Lower lobe of right lung (tissue), 2 donors: ENCODE results near the gene MPZL2. TPM values are rescaled to one million over a fixed set of nuclear protein-coding genes. Genes with fewer than 3 reads are reported as not detected.
A peak's percentile ranks its signal among the peaks of the same experiment; 100 is the strongest.
"Not testable (repeated sequence)": the region's sequence is repeated elsewhere in the genome, so short reads cannot be mapped to it uniquely, and the experiment has no call there.

Source experiments
- ATAC-seq, 2 donors: fragments of 200-7000 bp; cut with Tn5 transposase; one replicate each; pipeline ENCODE4 v1.9.1; 2020 to 2022; ENCODE audit warnings: mild to moderate bottlenecking in 2 of 2, moderate library complexity in 2 of 2
- DNase-seq: peaks from one replicate; pipeline ENCODE4 v3.0.0-alpha.2; 2020
- H3K27ac ChIP-seq: fragments of 200-600 bp; one replicate; pipeline ENCODE4 v1.8.0; 2022
- H3K27me3 ChIP-seq: fragments of 200-600 bp; one replicate; pipeline ENCODE4 v1.8.0; 2022; ENCODE audit warnings: low read depth
- H3K36me3 ChIP-seq: fragments of 200-600 bp; one replicate; pipeline ENCODE4 v1.8.0; 2022; ENCODE audit warnings: mild to moderate bottlenecking
- H3K4me1 ChIP-seq: fragments of 200-600 bp; one replicate; pipeline ENCODE4 v1.8.0; 2022
- H3K4me3 ChIP-seq: fragments of 200-600 bp; one replicate; pipeline ENCODE4 v1.8.0; 2022; ENCODE audit warnings: mild to moderate bottlenecking
- H3K9me3 ChIP-seq: fragments of 200-600 bp; one replicate; pipeline ENCODE4 v1.8.0; 2022
- intact Hi-C: fragments of 100-400 bp; cut with DNase I; formaldehyde crosslinking; loops from one replicate; pipeline ENCODE4 v1.11.0; 2022
- total RNA-seq: library from RNA; stranded (reverse); fragmentation: NEBNext Ultra II Directional; extraction: Animal tissue kit (Norgen Biotek cat#: 25700); gene quantifications from one replicate; pipeline ENCODE4 v1.2.1, GENCODE V29; 2021
- TF ChIP-seq, protein P1 (sequence below): fragments of 200-600 bp; IDR thresholded peaks from one replicate; pipeline ENCODE4 v1.8.0; 2022; ENCODE audit warnings: antibody characterized with exemption, mild to moderate bottlenecking
- donor health status: DM: no; HTN: yes; CAD: no; lungs with severe emphysema.

Gene MPZL2
- total RNA-seq, 1 donor from 2014 or later = 85.3 TPM

DNA sequence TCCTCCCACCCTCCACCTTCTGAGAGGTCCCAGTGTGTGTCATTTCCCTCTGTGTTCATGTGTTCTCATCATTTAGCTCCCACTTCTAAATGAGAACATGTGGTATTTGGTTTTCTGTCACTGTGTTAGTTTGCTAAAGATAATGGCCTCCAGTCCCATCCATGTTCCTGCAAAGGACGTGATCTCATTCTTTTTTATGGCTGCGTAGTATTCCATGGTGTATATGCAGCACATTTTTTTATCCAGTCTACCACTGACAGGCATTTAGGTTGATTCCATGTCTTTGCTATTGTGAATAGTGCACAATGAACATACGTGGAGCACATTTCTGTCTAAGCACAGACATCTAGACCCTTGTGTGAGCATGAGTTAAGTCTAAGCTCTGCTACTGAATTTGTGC lies 46.2 kb upstream of the MPZL2 start:
- TF ChIP-seq, protein P1, sequence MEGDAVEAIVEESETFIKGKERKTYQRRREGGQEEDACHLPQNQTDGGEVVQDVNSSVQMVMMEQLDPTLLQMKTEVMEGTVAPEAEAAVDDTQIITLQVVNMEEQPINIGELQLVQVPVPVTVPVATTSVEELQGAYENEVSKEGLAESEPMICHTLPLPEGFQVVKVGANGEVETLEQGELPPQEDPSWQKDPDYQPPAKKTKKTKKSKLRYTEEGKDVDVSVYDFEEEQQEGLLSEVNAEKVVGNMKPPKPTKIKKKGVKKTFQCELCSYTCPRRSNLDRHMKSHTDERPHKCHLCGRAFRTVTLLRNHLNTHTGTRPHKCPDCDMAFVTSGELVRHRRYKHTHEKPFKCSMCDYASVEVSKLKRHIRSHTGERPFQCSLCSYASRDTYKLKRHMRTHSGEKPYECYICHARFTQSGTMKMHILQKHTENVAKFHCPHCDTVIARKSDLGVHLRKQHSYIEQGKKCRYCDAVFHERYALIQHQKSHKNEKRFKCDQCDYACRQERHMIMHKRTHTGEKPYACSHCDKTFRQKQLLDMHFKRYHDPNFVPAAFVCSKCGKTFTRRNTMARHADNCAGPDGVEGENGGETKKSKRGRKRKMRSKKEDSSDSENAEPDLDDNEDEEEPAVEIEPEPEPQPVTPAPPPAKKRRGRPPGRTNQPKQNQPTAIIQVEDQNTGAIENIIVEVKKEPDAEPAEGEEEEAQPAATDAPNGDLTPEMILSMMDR = no peak
- ATAC-seq = no peak
- no peak for DNase-seq
- intact Hi-C loops = no loop called here
- H3K4me1 ChIP-seq = peaks cover 2% of the 10 kb centered on the region
- no peaks in the 10 kb centered on the region for H3K27me3 ChIP-seq
- no peak overlapping the region for H3K4me3 ChIP-seq
- H3K36me3 ChIP-seq = no peaks in the 10 kb centered on the region
- H3K9me3 ChIP-seq = no peaks in the 10 kb centered on the region
- H3K27ac ChIP-seq = no peak overlapping the region

DNA sequence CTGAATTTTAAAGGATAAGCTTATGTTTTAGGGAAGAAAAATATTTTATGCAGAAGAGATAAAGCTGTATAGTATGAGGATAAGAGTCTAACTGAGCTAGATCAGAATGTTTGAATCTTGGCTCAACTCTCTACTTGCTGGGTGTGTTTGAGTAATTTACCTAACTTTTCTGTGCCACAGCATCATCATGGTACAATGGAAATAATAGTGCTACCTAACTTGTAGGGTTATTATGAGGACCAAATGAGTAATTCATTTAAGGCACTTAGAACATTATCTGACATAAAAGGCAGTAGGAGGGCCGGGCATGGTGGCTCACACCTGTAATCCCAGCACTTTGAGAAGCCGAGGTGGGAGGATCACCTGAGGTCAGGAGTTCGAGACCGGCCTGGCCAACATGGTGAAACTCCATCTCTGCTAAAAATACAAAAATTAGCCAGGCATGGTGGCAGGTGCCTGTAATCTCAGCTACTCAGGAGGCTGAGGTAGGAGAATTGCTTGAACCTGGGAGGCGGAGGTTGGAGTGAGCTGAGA lies 45.0 kb upstream of the MPZL2 start:
- H3K4me3 ChIP-seq, H3K36me3 ChIP-seq, H3K9me3 ChIP-seq, H3K27me3 ChIP-seq, H3K27ac ChIP-seq, DNase-seq, H3K4me1 ChIP-seq, intact Hi-C loops, ATAC-seq: not testable (repeated sequence)

DNA sequence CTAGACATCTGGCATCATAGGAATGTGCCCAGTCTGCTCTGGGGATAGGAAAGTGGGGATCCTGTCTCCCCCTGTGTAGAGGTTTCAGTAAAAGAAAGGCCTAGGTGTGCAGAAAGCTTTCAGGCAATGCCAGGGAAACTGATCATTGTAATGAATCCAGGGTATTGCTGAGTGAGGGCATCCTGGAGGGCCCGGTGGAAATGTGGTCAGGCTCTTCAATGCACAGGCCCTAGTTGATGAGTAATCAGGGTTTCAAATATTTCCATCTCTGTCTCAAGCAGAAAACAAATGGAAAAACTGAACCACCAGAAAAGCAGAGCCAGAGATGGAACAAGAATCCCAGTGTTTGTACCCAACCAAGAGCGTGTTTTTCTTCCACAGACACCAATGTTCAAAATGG lies 42.5 kb upstream of the MPZL2 start:
- Histone ChIP-seq H3K27me3 (no peaks in the 10 kb centered on the region), H3K27ac (no peak overlapping the region), H3K4me3 (peak overlapping the region; percentile 5), H3K4me1 (no peaks in the 10 kb centered on the region), H3K36me3 (no peaks in the 10 kb centered on the region), H3K9me3 (no peaks in the 10 kb centered on the region)
- intact Hi-C loops = no loop called here
- ATAC-seq = no peak
- TF ChIP-seq, protein P1 = no peak
- no peak for DNase-seq

DNA sequence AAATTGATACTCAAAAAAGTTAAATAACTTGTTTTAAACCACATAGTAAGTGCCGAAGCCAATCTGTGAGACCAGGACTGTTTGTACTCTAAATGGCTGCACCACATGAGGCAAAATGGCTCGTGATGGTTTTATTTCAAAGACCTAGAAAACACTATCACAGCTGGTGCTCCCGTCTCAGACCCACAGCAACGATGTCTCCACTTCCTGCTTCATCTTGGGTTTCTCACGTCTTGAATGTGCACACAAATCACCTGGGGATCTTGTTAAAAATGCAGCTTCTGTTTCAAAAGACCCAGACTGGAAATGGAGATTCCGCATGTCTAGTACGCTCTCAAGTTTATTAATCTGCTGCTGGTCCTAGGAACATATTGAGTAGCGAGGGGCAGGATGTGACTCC lies 41.6 kb upstream of the MPZL2 start:
- Histone ChIP-seq H3K9me3 (no peaks in the 10 kb centered on the region), H3K27me3 (no peaks in the 10 kb centered on the region), H3K36me3 (no peaks in the 10 kb centered on the region), H3K27ac (no peak overlapping the region), H3K4me3 (peak overlapping the region; percentile 33), H3K4me1 (no peaks in the 10 kb centered on the region)
- DNase-seq (no peak), ATAC-seq (peak in 1 of 2 donors; percentile 32)
- TF ChIP-seq, protein P1 = no peak
- intact Hi-C loops = no loop called here

DNA sequence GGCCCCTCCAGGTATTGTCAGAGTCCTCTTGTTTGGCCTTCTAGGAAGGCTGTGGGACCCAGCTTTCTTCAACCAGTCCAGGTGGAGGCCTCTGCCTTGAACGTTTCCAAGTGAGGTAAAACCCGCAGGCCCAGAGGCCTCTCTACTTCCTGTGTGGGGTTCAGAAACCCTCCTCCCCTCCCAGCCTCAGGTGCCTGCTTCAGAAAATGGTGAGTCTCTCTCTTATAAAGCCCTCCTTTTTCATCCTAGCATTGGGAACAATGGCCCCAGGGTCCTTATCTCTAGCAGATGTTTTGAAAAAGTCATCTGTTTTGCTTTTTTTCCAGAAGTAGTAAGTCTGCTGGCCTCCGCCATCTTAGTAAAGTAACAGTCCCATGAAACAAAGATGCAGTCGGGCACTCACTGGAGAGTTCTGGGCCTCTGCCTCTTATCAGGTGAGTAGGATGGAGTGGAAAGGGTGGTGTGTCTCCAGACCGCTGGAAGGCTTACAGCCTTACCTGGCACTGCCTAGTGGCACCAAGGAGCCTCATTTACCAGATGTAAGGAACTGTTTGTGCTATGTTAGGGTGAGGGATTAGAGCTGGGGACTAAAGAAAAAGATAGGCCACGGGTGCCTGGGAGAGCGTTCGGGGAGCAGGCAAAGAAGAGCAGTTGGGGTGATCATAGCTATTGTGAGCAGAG lies 40.6 kb upstream of the MPZL2 start, which contains the start of gene CD3E:
Gene CD3E (plus strand): TSS at position 163 of the 681 bp plus-strand sequence. CDS start 223 bp downstream, at position 386.
- TF ChIP-seq, protein P1 = no peak
- ATAC-seq (peak; percentile 45 to 46), DNase-seq (no peak)
- H3K27me3 ChIP-seq = no peaks in the 10 kb centered on the region
- intact Hi-C loops = no loop called here
- no peak within 1 kb of the TSS for H3K27ac ChIP-seq
- peak within 1 kb of the TSS; percentile 33 for H3K4me3 ChIP-seq
- no peaks in the 10 kb centered on the region for H3K36me3 ChIP-seq
- no peaks in the 10 kb centered on the region for H3K9me3 ChIP-seq
- H3K4me1 ChIP-seq = no peaks in the 10 kb centered on the region

DNA sequence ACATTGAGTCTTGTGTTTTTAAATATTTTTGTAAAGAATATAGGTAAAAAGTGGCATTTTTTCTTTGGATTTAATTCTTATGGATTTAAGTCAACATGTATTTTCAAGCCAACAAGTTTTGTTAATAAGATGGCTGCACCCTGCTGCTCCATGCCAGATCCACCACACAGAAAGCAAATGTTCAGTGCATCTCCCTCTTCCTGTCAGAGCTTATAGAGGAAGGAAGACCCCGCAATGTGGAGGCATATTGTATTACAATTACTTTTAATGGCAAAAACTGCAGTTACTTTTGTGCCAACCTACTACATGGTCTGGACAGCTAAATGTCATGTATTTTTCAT lies 40.1 kb upstream of the MPZL2 start:
- Histone ChIP-seq H3K4me1 (no peaks in the 10 kb centered on the region), H3K9me3 (no peaks in the 10 kb centered on the region), H3K4me3 (no peak overlapping the region), H3K27ac (no peak overlapping the region), H3K27me3 (no peaks in the 10 kb centered on the region), H3K36me3 (no peaks in the 10 kb centered on the region)
- intact Hi-C loops = no loop called here
- DNase-seq (no peak), ATAC-seq (no peak)
- TF ChIP-seq, protein P1 = no peak
